ENCODE results near the gene ABCG8.

The ABCG8 gene

GRCh38 chr2:43796206-43796605 lies 42.6 kb upstream of the ABCG8 start:
- TF ChIP-seq CTCF (IDR thresholded peaks at IDR 0.05; ENCODE audit: insufficient read depth, low read length, poor library complexity, severe bottlenecking): no peak
- Histone ChIP-seq H3K4me3 (replicated peaks; ENCODE audit: low read depth, low read length) (no peak overlapping the region), H3K36me3 (ENCODE audit: control insufficient read depth, insufficient read depth, low read length) (no peaks in the 10 kb centered on the region), H3K27me3 (replicated peaks; ENCODE audit: control insufficient read depth, insufficient read depth, low read length) (no peaks in the 10 kb centered on the region)
- DNase-seq (ENCODE audit: extremely low read depth, insufficient read length): no peak

- DNase-seq (ENCODE audit: extremely low read depth, insufficient read length): no peak
Measured at GRCh38 chr2:43798300-43798699, 40.5 kb upstream of the ABCG8 start.

GRCh38 chr2:43800894-43801293 lies 37.9 kb upstream of the ABCG8 start:
- DNase-seq (ENCODE audit: extremely low read depth, insufficient read length): no peak
- Histone ChIP-seq H3K36me3 (ENCODE audit: control insufficient read depth, insufficient read depth, low read length) (no peaks in the 10 kb centered on the region), H3K4me3 (replicated peaks; ENCODE audit: low read depth, low read length) (no peak overlapping the region), H3K27me3 (replicated peaks; ENCODE audit: control insufficient read depth, insufficient read depth, low read length) (no peaks in the 10 kb centered on the region)
- no peak for TF ChIP-seq CTCF (IDR thresholded peaks at IDR 0.05; ENCODE audit: insufficient read depth, low read length, poor library complexity, severe bottlenecking)

More at GRCh38 chr2:43798300-43798699, 40.5 kb upstream of the ABCG8 start:
- TF ChIP-seq CTCF (IDR thresholded peaks at IDR 0.05; ENCODE audit: insufficient read depth, low read length, poor library complexity, severe bottlenecking): no peak
- Histone ChIP-seq H3K27me3 (replicated peaks; ENCODE audit: control insufficient read depth, insufficient read depth, low read length) (no peaks in the 10 kb centered on the region), H3K36me3 (ENCODE audit: control insufficient read depth, insufficient read depth, low read length) (no peaks in the 10 kb centered on the region), H3K4me3 (replicated peaks; ENCODE audit: low read depth, low read length) (no peak overlapping the region)

- DNase-seq (ENCODE audit: extremely low read depth, insufficient read length): no peak
- no peaks in the 10 kb centered on the region for H3K36me3 ChIP-seq (ENCODE audit: control insufficient read depth, insufficient read depth, low read length)
- no peak for TF ChIP-seq CTCF (IDR thresholded peaks at IDR 0.05; ENCODE audit: insufficient read depth, low read length, poor library complexity, severe bottlenecking)
Measured at GRCh38 chr2:43802135-43802534, 36.6 kb upstream of the ABCG8 start.

GRCh38 chr2:43803113-43803512 lies 35.7 kb upstream of the ABCG8 start:
- no peaks in the 10 kb centered on the region for H3K27me3 ChIP-seq (replicated peaks; ENCODE audit: control insufficient read depth, insufficient read depth, low read length)
- no peak for DNase-seq (ENCODE audit: extremely low read depth, insufficient read length)
- TF ChIP-seq CTCF (IDR thresholded peaks at IDR 0.05; ENCODE audit: insufficient read depth, low read length, poor library complexity, severe bottlenecking): no peak
- no peaks in the 10 kb centered on the region for H3K36me3 ChIP-seq (ENCODE audit: control insufficient read depth, insufficient read depth, low read length)
- H3K4me3 ChIP-seq (replicated peaks; ENCODE audit: low read depth, low read length): no peak overlapping the region

More at GRCh38 chr2:43802135-43802534, 36.6 kb upstream of the ABCG8 start:
- Histone ChIP-seq H3K4me3 (replicated peaks; ENCODE audit: low read depth, low read length) (no peak overlapping the region), H3K27me3 (replicated peaks; ENCODE audit: control insufficient read depth, insufficient read depth, low read length) (no peaks in the 10 kb centered on the region)

GRCh38 chr2:43806719-43807031 lies 32.1 kb upstream of the ABCG8 start:
- no peak overlapping the region for H3K4me3 ChIP-seq (replicated peaks; ENCODE audit: low read depth, low read length)
- no peaks in the 10 kb centered on the region for H3K36me3 ChIP-seq (ENCODE audit: control insufficient read depth, insufficient read depth, low read length)
- no peak for TF ChIP-seq CTCF (IDR thresholded peaks at IDR 0.05; ENCODE audit: insufficient read depth, low read length, poor library complexity, severe bottlenecking)
- DNase-seq (ENCODE audit: extremely low read depth, insufficient read length): no peak
- H3K27me3 ChIP-seq (replicated peaks; ENCODE audit: control insufficient read depth, insufficient read depth, low read length): no peaks in the 10 kb centered on the region
